IgD-negative memory B cell (primary cell): ENCODE results near the gene AICDA. TPM values are rescaled to one million over a fixed set of nuclear protein-coding genes. Genes with fewer than 3 reads are reported as not detected.
A peak's percentile ranks its signal among the peaks of the same experiment; 100 is the strongest.
"Not testable (repeated sequence)": the region's sequence is repeated elsewhere in the genome, so short reads cannot be mapped to it uniquely, and the experiment has no call there.

Source experiments
- H3K27ac Mint-ChIP-seq, 3 donors: one replicate each; pipeline ENCODE4 v1.8.0; 2020 to 2022; ENCODE audit warnings: mild to moderate bottlenecking in 3 of 3, mixed read lengths in 3 of 3, moderate library complexity in 1 of 3
- H3K27me3 Mint-ChIP-seq: one replicate; pipeline ENCODE4 v1.8.0; 2021; ENCODE audit warnings: mixed read lengths
- H3K36me3 Mint-ChIP-seq: one replicate; pipeline ENCODE4 v1.8.0; 2020; ENCODE audit warnings: mild to moderate bottlenecking, mixed read lengths
- H3K4me1 Mint-ChIP-seq, 3 donors: one replicate each; pipeline ENCODE4 v1.8.0; 2020 to 2022; ENCODE audit warnings: mixed read lengths in 3 of 3, mild to moderate bottlenecking in 1 of 3
- H3K4me3 Mint-ChIP-seq, 4 donors: one replicate each; pipeline ENCODE4 v1.8.0; 2020 to 2022; ENCODE audit warnings: mild to moderate bottlenecking in 4 of 4, mixed read lengths in 4 of 4, moderate library complexity in 3 of 4
- H3K9me3 Mint-ChIP-seq, 3 donors: one replicate each; pipeline ENCODE4 v1.8.0; 2020 to 2021; ENCODE audit warnings: mixed read lengths in 3 of 3, mild to moderate bottlenecking in 1 of 3
- polyA plus RNA-seq: library from polyadenylated mRNA; unstranded; fragments of 300-500 nt; fragmentation: Illumina TruSeq; gene quantifications from one replicate; pipeline ENCODE4 v1.2.3, GENCODE V29; 2021

AICDA gene
- polyA plus RNA-seq, 1 donor from 2014 or later: 2.1 TPM

DNA sequence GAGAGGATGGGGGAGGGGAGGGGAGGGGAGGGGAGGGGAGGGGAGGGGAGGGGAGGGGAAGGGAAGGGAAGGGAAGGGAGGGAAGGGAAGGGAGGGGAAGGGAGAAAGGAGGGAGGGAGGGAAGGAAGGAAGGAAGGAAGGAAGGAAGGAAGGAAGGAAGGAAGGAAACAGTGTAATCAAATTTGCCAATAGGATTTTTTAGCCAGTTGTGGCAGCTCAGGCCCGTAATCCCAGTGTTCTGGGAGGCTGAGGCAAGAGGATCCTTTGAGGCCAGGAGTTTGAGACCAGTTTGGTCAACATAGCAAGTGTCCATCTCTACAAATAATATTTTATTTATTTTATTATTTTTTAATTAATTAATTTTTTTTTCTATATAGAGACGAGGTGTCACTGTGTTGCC, 19.4 kb downstream of the AICDA start:
- Mint-ChIP-seq H3K27ac (no peak overlapping the region), H3K36me3 (no peaks in the 10 kb centered on the region), H3K4me3 (no peak overlapping the region), H3K9me3 (peaks cover 0 to 1% (median 0%) of the 10 kb centered on the region in 3 donors), H3K4me1 (peaks cover 6 to 10% (median 9%) of the 10 kb centered on the region in 3 donors), H3K27me3 (peaks cover 4% of the 10 kb centered on the region)

DNA sequence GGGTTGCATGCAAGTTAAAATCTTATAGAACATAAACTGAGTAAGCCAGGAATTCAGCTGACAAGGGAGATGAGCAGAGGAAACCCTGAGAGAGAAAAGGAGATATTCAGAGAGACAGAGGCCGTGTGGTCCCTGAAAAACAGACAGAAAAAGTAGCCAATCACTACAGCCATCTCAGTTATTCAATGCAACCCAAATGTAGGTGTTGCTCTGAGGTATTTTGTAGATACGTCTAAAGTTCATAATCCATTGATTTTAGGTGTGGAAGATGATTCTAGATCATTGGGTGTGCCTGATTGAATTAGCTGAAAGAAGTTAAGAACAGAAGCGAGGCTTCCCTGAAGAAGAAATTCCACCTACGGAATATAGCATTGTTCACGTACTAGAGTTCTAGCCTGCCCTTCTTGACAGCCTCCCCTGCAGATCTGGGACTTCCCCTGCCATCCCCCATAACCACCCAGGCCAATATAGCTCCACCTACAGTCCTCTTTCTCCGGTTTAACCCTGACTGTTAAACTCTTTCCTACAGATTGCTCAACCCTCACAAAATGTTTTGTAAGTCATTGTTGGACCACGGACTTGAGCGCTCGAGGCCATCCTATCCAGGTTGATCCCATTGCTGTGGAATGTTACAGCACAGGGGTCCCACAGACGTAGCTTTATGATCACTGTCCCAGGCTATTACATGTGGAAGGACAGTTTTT, 21.7 kb downstream of the AICDA start:
- Mint-ChIP-seq H3K9me3 (no peaks in the 10 kb centered on the region), H3K36me3 (no peaks in the 10 kb centered on the region), H3K4me1 (peaks cover 6 to 10% (median 9%) of the 10 kb centered on the region in 3 donors), H3K27me3 (peaks cover 4% of the 10 kb centered on the region), H3K27ac (no peak overlapping the region), H3K4me3 (peak overlapping the region in 3 of 4 donors; percentile 49 to 86 (median 61))

DNA sequence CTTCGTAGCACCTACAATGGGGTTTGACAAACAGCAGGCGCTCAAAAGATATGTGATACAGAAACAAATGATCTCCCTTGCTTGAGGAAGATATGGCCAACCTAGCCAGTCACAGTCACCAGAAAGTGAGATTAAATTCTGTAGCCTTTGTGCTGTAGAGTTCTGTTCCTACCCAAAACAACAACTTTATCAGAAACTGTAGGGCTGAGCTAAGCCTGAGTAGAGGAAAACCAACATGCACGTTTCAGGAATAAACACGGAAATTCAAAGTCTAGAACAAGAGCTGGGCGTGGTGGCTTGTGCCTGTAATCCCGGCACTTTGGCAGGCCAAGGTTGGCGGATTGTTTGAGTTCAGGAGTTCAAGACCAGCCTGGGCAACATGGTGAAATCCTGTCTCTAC, 23.0 kb downstream of the AICDA start:
- no peaks in the 10 kb centered on the region for H3K9me3 Mint-ChIP-seq
- no peaks in the 10 kb centered on the region for H3K36me3 Mint-ChIP-seq
- no peak overlapping the region for H3K4me3 Mint-ChIP-seq
- H3K4me1 Mint-ChIP-seq: peaks cover 6 to 10% (median 9%) of the 10 kb centered on the region in 3 donors
- H3K27me3 Mint-ChIP-seq: peaks cover 6% of the 10 kb centered on the region
- H3K27ac Mint-ChIP-seq: no peak overlapping the region

DNA sequence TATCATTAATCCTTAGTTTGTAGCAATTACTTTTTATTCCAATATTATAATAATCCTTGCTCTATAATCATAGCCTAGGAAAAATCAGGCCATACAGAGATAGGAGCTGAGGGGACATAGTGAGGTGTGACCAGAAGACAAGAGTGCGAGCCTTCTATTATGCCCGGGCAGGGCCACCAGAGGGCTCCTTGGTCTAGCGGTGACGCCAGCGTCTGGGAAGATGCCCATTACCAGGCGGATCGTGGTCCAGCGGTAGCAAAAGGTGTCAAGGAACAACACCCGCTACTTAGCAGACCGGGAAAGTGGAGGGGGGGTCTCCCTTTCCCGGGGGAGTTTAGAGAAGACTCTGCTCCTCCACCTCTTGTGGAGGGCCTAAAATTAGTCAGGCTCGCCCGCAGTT, 28.2 kb downstream of the AICDA start:
- H3K4me3 Mint-ChIP-seq, H3K27me3 Mint-ChIP-seq, H3K27ac Mint-ChIP-seq, H3K36me3 Mint-ChIP-seq, H3K4me1 Mint-ChIP-seq, H3K9me3 Mint-ChIP-seq: not testable (repeated sequence)

DNA sequence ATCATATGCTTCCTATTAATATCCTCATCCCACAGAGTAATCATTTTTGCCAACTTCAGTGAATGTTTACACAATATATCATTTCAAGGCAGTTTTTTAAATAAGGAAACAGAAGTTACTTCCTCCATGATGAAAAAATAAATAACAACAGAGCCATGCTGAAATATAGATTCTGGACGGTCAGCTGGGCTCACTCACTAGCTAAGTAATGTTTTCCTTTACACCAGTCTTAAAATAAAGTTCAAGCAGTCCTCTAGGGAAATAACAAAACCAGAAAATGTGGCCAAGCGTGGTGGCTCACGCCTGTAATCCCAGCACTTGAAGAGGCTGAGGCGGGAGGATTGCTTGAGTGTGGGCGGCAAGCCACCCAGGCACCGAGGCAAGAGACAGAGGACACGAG, 28.7 kb downstream of the AICDA start:
- Mint-ChIP-seq H3K4me3 (no peak overlapping the region), H3K27me3 (peaks cover 3% of the 10 kb centered on the region)

DNA sequence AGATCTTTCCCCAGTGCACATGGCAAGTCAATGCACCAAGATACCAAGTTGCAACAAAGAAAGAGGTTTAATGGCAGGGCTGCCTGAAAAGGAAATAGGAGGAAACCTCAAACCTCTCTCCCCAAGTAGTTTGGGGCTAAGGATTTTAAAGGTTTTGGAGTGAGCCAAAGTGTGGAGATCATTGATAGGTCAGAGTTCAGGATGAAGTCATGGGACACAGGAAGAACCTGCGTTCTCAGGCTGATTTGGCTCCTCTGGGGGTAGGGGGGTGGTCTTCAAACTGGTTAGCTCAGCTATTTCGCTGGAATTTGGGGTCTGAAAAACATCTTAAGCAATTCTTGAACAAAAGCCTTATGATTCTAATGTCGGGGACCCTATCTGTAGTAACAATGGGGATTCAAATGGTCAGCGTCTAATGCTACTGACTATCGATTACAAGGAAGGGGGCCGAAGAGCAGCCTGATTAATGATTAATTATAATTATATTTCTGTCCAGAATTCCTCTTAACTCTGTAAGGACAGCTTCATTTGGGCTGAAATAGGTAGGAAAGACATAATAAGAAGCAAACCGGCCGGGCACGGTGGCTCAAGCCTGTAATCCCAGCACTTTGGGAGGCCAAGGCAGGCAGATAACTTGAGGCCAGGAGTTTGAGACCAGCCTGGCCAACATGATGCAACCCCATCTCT, 31.4 kb downstream of the AICDA start:
- Mint-ChIP-seq H3K36me3 (no peaks in the 10 kb centered on the region), H3K9me3 (no peaks in the 10 kb centered on the region), H3K4me1 (peaks cover 12 to 20% (median 18%) of the 10 kb centered on the region in 3 donors), H3K27ac (no peak overlapping the region), H3K4me3 (no peak overlapping the region), H3K27me3 (peaks cover 12% of the 10 kb centered on the region)

More for the DNA sequence above, 28.7 kb downstream of the AICDA start:
- peaks cover 9 to 13% (median 11%) of the 10 kb centered on the region in 3 donors for H3K4me1 Mint-ChIP-seq
- no peaks in the 10 kb centered on the region for H3K9me3 Mint-ChIP-seq
- H3K36me3 Mint-ChIP-seq: no peaks in the 10 kb centered on the region
- no peak overlapping the region for H3K27ac Mint-ChIP-seq

DNA sequence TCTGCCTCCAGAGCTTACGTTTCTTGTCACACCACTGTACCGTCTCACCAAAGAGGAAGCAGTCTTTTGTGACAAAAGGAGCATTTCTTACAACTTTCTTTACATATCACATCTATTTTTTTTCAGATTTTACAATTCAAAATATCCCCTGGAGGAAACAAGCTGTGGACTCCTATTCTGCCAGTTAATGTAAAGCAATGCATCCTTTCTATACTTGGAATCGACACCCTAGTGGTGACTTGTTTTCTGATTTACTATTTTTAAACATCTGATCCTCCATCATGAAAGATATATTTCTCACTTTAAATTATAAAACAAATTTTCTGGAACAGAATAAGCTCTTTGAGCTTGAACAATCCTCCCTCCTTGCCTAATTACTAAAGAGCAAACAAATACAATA, 34.8 kb downstream of the AICDA start:
- no peaks in the 10 kb centered on the region for H3K36me3 Mint-ChIP-seq
- no peak overlapping the region for H3K27ac Mint-ChIP-seq
- no peaks in the 10 kb centered on the region for H3K9me3 Mint-ChIP-seq
- H3K4me1 Mint-ChIP-seq: peaks cover 12 to 20% (median 15%) of the 10 kb centered on the region in 3 donors
- H3K4me3 Mint-ChIP-seq: no peak overlapping the region
- H3K27me3 Mint-ChIP-seq: peaks cover 12% of the 10 kb centered on the region

DNA sequence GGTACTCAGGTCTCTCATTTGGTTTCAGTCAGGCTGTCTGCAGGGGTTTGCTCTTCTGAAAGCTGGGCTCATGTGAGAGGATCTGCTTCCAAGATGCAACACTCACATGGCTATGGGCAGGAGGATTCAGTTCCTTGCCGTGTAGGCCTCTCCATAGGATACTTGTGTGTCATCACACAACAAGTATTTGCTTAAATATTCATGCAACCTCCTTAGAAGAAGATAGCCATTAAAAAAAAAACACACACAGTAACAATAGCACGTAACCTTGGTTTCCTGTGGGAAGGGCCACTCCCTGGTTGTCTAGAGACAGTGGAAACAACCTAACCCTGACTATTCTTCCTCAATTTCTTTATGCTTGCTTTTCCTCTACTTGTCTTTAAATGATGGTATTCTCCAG, 40.2 kb downstream of the AICDA start:
- Mint-ChIP-seq H3K9me3 (no peaks in the 10 kb centered on the region), H3K4me3 (peak overlapping the region in 1 of 4 donors; percentile 18), H3K4me1 (peaks cover 8 to 12% (median 10%) of the 10 kb centered on the region in 3 donors), H3K27me3 (peaks cover 7% of the 10 kb centered on the region), H3K36me3 (no peaks in the 10 kb centered on the region), H3K27ac (no peak overlapping the region)

DNA sequence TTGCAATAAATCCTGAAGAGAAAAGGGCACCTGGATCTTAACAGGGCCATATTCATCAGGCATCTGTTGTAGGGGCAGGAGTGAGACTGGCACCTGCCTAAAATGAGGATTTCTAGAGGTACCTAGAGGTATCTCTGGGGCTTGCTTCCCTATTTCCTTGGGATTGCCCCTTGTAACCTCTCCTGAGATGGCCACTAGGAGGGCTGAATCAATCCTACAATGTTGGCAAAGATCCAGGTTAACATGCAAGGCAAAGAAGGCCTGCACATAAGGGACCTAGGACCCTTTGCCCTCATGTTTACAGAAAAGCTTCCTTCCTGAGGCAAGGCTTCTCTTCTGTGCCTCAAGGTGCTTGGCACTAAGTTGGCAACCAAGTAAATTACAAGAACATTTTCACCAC, 46.1 kb downstream of the AICDA start:
- H3K36me3 Mint-ChIP-seq: no peaks in the 10 kb centered on the region
- H3K27ac Mint-ChIP-seq: no peak overlapping the region
- H3K9me3 Mint-ChIP-seq: peaks cover 4 to 22% (median 7%) of the 10 kb centered on the region in 3 donors
- no peak overlapping the region for H3K4me3 Mint-ChIP-seq
- H3K27me3 Mint-ChIP-seq: no peaks in the 10 kb centered on the region
- H3K4me1 Mint-ChIP-seq: peaks cover 6% of the 10 kb centered on the region in 3 donors

DNA sequence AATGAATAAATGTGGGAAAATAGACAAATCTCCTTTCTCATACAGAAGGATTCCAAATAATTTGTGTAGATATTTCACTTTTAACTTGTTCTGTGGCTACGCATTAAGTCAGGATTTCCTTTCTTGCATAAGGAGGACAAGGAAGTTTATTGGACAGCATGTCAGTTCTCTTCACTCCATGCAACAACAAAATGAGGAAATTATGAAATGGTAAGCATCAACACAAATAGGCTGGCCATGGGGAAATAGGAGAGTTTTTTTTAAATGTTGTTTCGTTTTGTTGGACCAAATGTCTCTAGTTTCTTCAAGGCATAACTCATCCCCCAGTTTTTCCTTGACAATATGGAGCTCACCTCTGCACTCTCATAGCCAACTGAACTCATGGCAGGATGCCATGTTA, 46.6 kb downstream of the AICDA start:
- not testable (repeated sequence) for H3K36me3 Mint-ChIP-seq, H3K4me3 Mint-ChIP-seq, H3K27ac Mint-ChIP-seq, H3K4me1 Mint-ChIP-seq, H3K27me3 Mint-ChIP-seq
- H3K9me3 Mint-ChIP-seq: peaks cover 4 to 22% (median 7%) of the 10 kb centered on the region in 3 donors

DNA sequence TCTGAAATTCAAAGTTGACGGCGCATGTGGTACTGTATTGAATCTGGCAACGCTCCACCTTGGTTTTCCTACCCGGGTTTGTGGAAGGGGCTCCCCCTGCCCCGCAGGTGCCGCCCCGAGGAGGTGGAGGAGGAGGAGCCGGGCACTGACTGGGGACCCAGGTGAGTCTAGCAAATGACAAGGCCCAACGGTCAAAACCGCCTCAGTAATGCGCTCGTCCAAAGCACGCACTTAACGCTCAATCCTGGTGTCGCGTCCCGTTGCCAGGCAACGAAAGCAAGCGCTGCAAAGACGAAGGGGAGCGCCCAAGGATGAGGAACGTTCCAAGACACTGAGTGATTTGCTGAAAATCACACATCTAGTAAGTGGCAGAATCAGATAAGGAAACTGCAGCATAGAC, 48.0 kb downstream of the AICDA start:
- Mint-ChIP-seq H3K27me3 (no peaks in the 10 kb centered on the region), H3K4me3 (no peak overlapping the region), H3K27ac (no peak overlapping the region), H3K4me1 (peaks cover 6% of the 10 kb centered on the region in 3 donors), H3K9me3 (peaks cover 4 to 22% (median 7%) of the 10 kb centered on the region in 3 donors), H3K36me3 (no peaks in the 10 kb centered on the region)

DNA sequence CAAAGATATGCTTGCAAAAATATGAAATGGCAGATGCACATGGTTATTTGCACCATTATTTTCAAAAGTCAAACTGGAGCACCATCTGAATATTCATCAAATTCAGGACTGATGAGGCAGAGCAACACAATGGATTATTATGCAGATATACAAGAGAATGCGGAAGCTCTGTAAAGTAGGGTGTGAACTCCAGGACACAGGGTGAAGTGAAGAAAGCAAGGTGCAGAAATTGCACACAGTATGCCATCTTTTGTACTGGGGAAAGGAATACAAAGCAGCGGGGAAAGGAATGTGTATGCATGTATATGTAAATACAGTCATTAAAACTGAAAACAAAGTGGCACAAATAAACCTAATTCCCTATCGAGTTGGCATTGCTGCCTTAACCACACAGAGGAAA, 49.3 kb downstream of the AICDA start:
- H3K27ac Mint-ChIP-seq: no peak overlapping the region
- H3K9me3 Mint-ChIP-seq: peaks cover 4 to 22% (median 7%) of the 10 kb centered on the region in 3 donors
- no peaks in the 10 kb centered on the region for H3K36me3 Mint-ChIP-seq
- H3K4me3 Mint-ChIP-seq: no peak overlapping the region
- H3K27me3 Mint-ChIP-seq: no peaks in the 10 kb centered on the region
- H3K4me1 Mint-ChIP-seq: peaks cover 4 to 6% (median 6%) of the 10 kb centered on the region in 3 donors

DNA sequence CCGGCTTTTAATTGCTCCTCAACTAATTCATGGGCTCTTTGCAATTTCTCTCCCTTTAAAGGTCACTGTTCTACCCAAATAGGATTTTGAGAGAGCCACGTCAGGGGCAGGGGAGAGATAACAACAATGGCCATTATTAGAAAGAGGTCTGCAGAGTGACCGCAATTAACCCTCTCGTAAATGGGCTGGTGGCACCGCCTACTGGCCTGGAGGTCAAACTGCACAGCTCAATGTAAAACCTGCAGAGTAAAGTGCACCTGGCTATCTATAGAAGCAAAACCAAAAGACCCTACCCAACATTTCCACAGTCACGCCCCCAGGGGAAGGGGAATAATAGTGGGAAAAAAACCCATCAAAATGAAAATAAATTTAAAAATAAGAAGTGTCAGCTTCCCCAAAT, 50.3 kb downstream of the AICDA start:
- no peak overlapping the region for H3K4me3 Mint-ChIP-seq
- peaks cover 4 to 6% (median 5%) of the 10 kb centered on the region in 3 donors for H3K4me1 Mint-ChIP-seq
- no peaks in the 10 kb centered on the region for H3K36me3 Mint-ChIP-seq
- H3K27ac Mint-ChIP-seq: no peak overlapping the region
- H3K27me3 Mint-ChIP-seq: no peaks in the 10 kb centered on the region
- peaks cover 3 to 20% (median 7%) of the 10 kb centered on the region in 3 donors for H3K9me3 Mint-ChIP-seq

DNA sequence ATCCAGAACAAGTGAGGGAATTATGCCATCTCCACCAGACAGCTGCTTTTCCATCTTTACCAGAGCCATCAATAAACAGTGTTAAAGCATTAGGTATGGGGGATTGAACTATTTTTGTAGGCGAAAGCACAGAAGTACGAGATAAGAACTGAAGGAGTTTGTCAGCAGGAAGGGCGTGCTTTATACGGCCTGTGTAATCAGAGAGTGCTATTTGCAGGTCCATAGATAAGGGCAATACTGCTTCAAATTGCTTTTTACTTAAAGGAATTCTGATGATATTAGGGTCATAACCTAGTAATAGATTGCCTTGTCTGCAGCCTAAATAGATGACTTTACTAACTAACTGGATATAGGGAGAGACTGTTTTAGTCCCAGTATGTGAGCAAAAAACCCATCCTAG, 51.6 kb downstream of the AICDA start:
- Mint-ChIP-seq H3K36me3 (no peaks in the 10 kb centered on the region), H3K4me1 (peaks cover 0 to 4% (median 2%) of the 10 kb centered on the region in 3 donors), H3K9me3 (peaks cover under 1 to 17% (median 5%) of the 10 kb centered on the region in 3 donors), H3K4me3 (no peak overlapping the region), H3K27me3 (no peaks in the 10 kb centered on the region), H3K27ac (no peak overlapping the region)

DNA sequence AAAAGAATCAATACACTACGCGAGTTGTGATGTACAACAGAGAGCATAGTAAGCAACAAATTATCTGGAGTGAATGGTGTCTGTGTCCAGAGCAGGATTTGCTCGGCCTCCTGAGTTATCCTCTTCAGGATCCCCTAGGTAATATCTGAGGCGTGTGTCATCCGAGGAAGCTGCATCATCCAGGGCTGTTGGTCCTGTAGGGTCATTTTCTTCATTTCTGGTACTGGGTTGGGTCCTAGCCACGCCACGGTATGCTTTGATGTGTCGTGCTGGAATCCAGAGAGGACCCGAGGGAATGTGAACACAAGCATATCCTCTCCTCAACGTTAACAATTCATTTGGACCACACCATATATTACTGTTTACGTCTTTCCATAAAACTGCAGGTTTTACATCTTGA, 53.0 kb downstream of the AICDA start:
- Mint-ChIP-seq H3K4me1 (peaks cover 0 to 2% (median 0%) of the 10 kb centered on the region in 3 donors), H3K27ac (no peak overlapping the region), H3K4me3 (no peak overlapping the region), H3K27me3 (no peaks in the 10 kb centered on the region), H3K9me3 (peaks cover 0 to 17% (median 5%) of the 10 kb centered on the region in 3 donors), H3K36me3 (no peaks in the 10 kb centered on the region)
